Glomerular visceral epithelial cell (primary cell): ENCODE measurements around the gene GINS2.

Experiments
- DNase-seq: peaks from one replicate; pipeline ENCODE4 v3.0.0-alpha.2; 2016; ENCODE audit errors: extremely low spot score

GINS2 gene

GRCh38 chr16:85716022-85716679 is 27.4 kb upstream of the GINS2 start:
- DNase-seq: no peak

- no peak for DNase-seq
Measured at GRCh38 chr16:85715169-85716021, 26.6 kb upstream of the GINS2 start.

DNA sequence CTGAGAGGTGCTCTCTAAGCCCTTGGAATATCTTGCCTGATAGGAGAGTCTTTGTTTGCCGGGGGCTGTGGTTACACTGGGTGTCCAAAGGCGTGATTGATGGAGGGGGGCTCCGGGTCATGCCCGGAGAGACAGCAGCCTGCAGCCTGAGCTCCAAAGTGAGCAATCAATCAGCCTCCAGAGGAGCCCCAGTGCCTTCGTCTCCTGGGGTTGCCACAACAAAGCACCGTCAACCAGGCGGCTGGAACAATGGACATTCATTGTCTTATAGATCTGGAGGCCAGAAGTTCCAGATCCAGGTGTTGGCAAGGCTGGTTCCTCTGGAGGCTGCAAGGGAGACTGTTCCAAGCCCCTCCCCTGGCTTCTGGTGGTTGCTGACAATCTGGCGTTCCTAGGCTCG is 24.0 kb upstream of the GINS2 start:
- DNase-seq: no peak

DNA sequence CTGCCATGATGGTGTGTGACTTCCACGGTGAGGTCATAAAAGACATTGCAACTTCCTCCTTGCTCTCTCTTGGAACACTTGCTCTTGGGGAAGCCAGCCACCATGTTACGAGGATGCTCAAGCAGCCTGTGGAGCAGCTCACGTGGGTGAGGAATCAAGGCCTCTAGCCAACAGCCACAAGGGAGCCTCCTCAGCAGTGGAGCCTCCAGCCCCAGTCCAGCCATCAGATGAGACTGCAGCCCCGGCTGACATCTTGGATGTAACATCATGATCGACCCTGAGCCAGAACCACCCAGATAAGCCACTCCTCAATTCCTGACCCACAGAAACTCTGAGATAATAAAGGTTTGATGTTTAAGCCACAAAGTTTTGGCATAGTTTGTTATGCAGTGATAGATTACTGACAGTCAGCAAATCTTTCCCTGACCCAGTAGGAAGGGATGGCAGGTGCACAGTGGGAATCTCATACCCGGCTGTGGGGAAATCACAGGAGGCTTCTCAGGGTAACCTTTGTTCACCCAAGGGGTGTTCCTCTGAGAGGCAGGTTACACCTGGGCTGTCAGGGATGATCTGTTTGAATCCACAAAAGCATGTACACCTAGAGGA is 23.3 kb upstream of the GINS2 start:
- DNase-seq: no peak

DNA sequence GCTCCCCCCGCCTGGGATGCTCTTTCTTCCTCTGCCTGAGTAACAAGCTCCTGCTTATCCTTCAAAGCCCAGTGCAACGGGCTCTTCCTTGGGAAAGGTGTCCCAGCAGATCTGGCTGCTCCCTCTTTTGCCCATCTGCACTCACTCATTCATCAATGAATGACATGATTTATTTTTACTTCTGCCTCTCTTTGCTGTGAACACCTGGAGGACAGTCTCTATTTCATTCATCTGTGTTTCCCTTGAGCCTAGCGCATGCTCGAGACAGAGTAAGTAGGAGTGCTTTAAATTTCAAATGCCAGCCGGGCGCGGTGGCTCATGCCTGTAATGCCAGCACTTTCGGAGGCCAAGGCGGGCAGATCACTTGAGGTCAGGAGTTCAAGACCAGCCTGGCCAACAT is 22.0 kb upstream of the GINS2 start:
- DNase-seq: no peak

- no peak for DNase-seq
Measured at GRCh38 chr16:85709766-85710585, 21.2 kb upstream of the GINS2 start.

GRCh38 chr16:85708338-85708737 is 19.6 kb upstream of the GINS2 start:
- no peak for DNase-seq

GRCh38 chr16:85707528-85708095 is 18.9 kb upstream of the GINS2 start:
- no peak for DNase-seq

GRCh38 chr16:85706449-85707034 is 17.8 kb upstream of the GINS2 start:
- no peak for DNase-seq

GRCh38 chr16:85704900-85705846 is 16.4 kb upstream of the GINS2 start:
- DNase-seq: no peak

GRCh38 chr16:85704011-85704410 is 15.3 kb upstream of the GINS2 start:
- no peak for DNase-seq

- peak; percentile 30 for DNase-seq
Measured at GRCh38 chr16:85699628-85700027, 10.9 kb upstream of the GINS2 start.

DNA sequence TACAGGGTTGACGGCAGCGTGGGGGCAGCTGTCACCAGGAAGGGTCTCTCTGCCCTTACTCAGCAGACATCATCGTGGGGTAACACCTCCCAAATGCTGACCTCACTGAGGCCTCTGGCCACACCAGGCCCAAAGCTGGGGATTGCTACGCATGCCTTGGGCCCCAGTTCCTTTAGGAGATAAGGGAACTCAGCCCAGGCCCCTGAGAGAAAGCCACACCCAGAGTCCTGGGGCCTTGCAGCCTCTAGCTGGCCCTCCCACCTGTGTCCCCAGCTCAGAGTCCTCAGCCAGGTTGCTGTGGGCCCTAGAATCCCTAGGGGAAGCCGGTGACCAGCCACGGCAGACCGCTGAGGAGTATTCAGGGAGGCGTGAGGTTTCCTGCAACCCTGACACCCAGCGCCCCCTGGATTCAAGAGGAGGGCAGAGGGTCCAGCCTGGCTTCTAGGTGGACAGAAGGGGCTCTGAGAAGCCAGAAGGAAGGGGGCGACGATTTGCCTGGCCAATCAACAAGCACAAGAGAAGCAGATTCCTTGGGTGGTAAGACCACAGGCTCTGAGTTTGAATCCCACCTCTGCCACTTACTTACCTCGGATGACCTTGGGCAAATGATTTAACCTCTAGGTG is 10.3 kb upstream of the GINS2 start:
- no peak for DNase-seq

DNA sequence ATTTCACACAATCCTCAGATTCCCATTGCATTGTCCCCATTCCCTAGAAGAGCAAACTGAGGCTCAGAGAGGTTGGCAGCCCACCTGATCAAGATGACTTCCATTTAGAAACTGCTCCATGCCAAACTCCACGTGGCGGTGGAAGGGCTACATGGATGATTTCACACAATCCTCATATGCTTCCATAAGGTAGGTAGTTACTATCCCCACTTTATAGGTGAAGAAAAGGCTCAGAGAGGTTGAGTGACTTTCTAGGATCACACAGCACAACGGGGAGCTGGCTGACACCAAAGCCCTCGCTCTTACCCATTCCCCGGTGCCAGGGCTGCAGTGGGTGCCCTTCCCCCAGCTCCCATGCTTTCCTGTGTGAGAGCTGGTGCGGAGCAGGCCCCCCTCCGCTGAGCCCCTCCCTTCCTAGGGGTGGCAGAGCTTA is 9.7 kb upstream of the GINS2 start:
- no peak for DNase-seq

DNA sequence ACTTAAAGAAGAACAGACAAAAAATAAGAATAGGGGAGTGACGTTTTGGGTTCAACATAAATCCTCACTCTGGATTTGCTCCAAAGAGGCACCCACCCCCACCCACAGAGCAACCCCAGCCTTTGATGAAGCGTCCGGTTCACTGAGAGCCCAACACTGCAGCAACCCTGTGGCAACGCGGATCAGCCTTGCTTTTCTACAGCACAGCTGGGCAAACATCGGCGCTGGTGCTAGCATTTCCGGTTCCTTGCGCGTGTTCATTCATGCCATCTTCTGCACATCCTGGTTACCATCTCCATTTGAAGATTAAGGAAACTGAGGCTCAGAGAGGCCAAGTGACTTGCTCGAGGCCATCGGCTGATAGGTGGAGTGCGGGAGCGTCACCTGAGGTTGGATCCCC is 8.7 kb upstream of the GINS2 start:
- no peak for DNase-seq

GRCh38 chr16:85696781-85697180 is 8.0 kb upstream of the GINS2 start:
- no peak for DNase-seq

DNA sequence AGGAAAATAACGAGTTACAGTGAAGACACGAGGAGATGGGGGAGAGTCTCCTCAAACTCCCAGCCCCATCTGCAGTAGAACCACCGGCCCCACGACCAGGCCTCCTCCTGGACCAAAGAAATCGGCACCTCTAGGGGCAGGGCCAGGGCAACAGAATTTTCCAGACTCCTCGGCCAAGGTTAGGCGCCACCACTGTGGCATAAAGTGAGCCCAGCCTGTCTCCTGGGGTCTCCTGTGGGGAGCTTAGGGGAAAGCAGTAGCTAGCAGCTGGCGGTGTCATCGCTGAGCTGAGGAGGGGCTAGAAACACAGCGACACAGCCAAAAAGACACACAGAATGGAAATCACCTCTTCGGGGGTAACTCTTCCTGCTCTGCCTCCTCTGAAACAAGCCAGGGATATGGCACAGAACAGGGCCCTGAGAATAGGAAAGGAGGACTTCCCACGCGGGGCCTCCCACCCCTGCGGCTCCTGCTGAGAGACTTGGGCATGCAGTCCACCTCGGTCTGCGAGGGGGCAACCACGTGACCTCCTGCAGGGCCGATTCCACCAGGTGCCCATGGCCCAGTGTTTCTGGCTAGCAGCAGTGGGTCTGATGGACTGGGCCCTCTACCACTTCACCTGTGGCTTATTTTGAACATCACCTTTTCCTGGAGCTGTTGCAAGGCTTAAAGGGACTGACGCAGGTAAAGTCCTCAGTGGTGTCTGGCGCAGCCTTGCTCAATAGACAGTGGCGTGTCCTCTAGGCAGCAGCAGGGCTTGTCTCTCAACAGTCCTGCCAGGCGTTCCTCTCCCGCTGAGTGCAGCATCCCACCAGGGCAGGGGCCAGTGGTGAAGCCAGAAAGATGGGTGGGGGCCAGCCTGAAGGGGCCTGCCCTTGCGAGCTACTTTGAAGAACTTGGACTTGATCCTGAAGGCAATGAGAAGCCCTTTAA is 6.7 kb upstream of the GINS2 start:
- no peak for DNase-seq

DNA sequence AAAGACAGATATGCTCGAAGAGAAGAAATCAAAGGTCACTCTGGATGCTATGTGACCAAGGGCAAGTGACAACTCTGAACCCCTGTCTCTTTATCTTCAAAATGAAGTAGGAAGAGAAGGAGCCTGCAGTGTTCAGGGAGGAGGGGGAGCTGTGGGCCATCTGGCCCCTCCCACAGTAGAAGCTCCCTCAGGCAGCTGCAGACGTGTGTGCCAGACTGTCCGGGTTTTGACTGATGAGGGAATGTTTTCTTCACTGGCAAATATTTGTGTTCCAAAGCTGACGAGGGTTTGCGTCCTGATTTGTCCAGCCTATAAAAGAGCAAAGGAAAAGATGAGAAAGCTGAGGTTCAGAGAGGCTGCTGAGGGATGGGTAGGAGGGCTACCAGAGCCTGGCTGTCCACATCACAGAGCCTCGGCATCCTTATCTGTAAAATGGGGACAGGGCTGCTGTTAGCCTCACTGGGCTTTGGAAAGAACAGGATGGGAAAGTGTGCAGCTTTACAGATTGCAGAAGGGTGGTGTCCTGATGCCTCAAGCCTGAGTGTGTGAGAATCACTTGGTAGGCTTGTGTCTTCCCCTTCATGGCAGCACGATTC is 1.8 kb upstream of the GINS2 start:
- no peak for DNase-seq
